Tibial nerve (tissue), 4 donors: ENCODE data around the gene ACAD10. TPM values are rescaled to one million over a fixed set of nuclear protein-coding genes. Genes with fewer than 3 reads are reported as not detected.

Source experiments
- DNase-seq, 2 donors: peaks; one replicate each; pipeline ENCODE4 v3.0.0-alpha.2; 2019; ENCODE audit warnings: low spot score in 2 of 2
- H3K27ac ChIP-seq, 4 donors: fragments of 200-600 bp; sonication (generic) in 3 of 4; one replicate each; pipeline ENCODE4 v1.5.1; 2017 to 2019; ENCODE audit warnings: mild to moderate bottlenecking in 1 of 4
- H3K27me3 ChIP-seq, 2 donors: fragments of 200-600 bp; sonication (generic) in 1 of 2; one replicate each; pipeline versions ENCODE4 v1.5.1 to v1.6.0; 2017 to 2019
- H3K36me3 ChIP-seq, 3 donors: fragments of 200-600 bp; sonication (generic); one replicate each; pipeline ENCODE4 v1.5.1; 2018 to 2019
- H3K4me1 ChIP-seq, 4 donors: fragments of 200-600 bp; sonication (generic) in 3 of 4; one replicate each; pipeline ENCODE4 v1.5.1; 2017 to 2019
- H3K4me3 ChIP-seq, 4 donors: fragments of 200-600 bp; sonication (generic) in 3 of 4; one replicate each; pipeline ENCODE4 v1.5.1; 2017 to 2019; ENCODE audit warnings: mild to moderate bottlenecking in 1 of 4, moderate library complexity in 1 of 4
- H3K9me3 ChIP-seq, 4 donors: fragments of 200-600 bp; sonication (generic) in 3 of 4; one replicate each; pipeline ENCODE4 v1.5.1; 2017 to 2019
- CTCF ChIP-seq, 5 experiments: fragments of 200-600 bp in 3 of 5; fragments of 450-650 bp in 2 of 5; sonication (generic) in 3 of 5; IDR thresholded peaks; one replicate each; pipeline ENCODE4 v1.5.1; 2016 to 2019; ENCODE audit warnings: antibody characterized with exemption in 5 of 5, mild to moderate bottlenecking in 3 of 5, moderate library complexity in 2 of 5
- EP300 ChIP-seq, 2 donors: sonication (generic); formaldehyde crosslinking; IDR thresholded peaks; one replicate each; pipeline ENCODE4 v1.6.1; 2017; ENCODE audit warnings: antibody characterized with exemption in 2 of 2, mild to moderate bottlenecking in 1 of 2
- POLR2A ChIP-seq, 2 donors: fragments of 450-650 bp; IDR thresholded peaks; one replicate each; pipeline ENCODE4 v1.6.1; 2017; ENCODE audit warnings: antibody characterized with exemption in 2 of 2, mild to moderate bottlenecking in 2 of 2, moderate library complexity in 2 of 2
- WGBS, 2 donors: methylation state at CpG; one replicate each; pipeline ENCODE4 v1.1.5; 2018; 5-methylcytosine and 5-hydroxymethylcytosine counted together
- total RNA-seq, 4 donors: library from RNA; depleted of rRNA; stranded (reverse); fragments of >200 nt; gene quantifications; one replicate each; pipeline ENCODE4 v1.1.0, GENCODE V29; 2016

Gene ACAD10
- total RNA-seq, 4 donors from 2014 or later, result 20.3 to 41.4 (median 21.4) TPM

- Histone ChIP-seq H3K9me3 (no peaks in the 10 kb centered on the region), H3K4me3 (no peak overlapping the region), H3K27me3 (no peaks in the 10 kb centered on the region), H3K4me1 (no peaks in the 10 kb centered on the region), H3K27ac (no peak overlapping the region), H3K36me3 (peaks cover 0 to 94% (median 0%) of the 10 kb centered on the region in 3 donors)
- WGBS, 2 donors, result 82 to 89% methylated on average over 4 of the region's 4 CpGs
- TF ChIP-seq POLR2A (IDR thresholded peaks at IDR 0.05) (no peak), EP300 (IDR thresholded peaks at IDR 0.05) (no peak), CTCF (IDR thresholded peaks at IDR 0.05) (no peak)
- DNase-seq, result no peak
Measured at GRCh38 chr12:111749391-111749790, 63.5 kb downstream of the ACAD10 start.

GRCh38 chr12:111753144-111753881 is 67.5 kb downstream of the ACAD10 start:
- peaks cover 0 to 94% (median 0%) of the 10 kb centered on the region in 3 donors for H3K36me3 ChIP-seq

GRCh38 chr12:111754671-111755070 is 68.8 kb downstream of the ACAD10 start:
- H3K36me3 ChIP-seq, result peaks cover 0 to 85% (median 0%) of the 10 kb centered on the region in 3 donors
- H3K9me3 ChIP-seq, result no peaks in the 10 kb centered on the region
- H3K27me3 ChIP-seq, result no peaks in the 10 kb centered on the region
- no peak for TF ChIP-seq EP300 (IDR thresholded peaks at IDR 0.05)
- TF ChIP-seq CTCF (IDR thresholded peaks at IDR 0.05), result no peak
- no peak for TF ChIP-seq POLR2A (IDR thresholded peaks at IDR 0.05)
- no peak for DNase-seq
- WGBS, 2 donors, result 70 to 82% methylated on average over 8 of the region's 8 CpGs
- H3K4me1 ChIP-seq, result peaks cover 0 to 5% (median 2%) of the 10 kb centered on the region in 4 donors
- H3K4me3 ChIP-seq, result no peak overlapping the region
- no peak overlapping the region for H3K27ac ChIP-seq

More at GRCh38 chr12:111753144-111753881, 67.5 kb downstream of the ACAD10 start:
- peak in 1 of 2 donors; percentile 33 for DNase-seq
- Histone ChIP-seq H3K9me3 (no peaks in the 10 kb centered on the region), H3K27me3 (no peaks in the 10 kb centered on the region), H3K27ac (no peak overlapping the region), H3K4me1 (peaks cover 0 to 5% (median 2%) of the 10 kb centered on the region in 4 donors), H3K4me3 (no peak overlapping the region)
- WGBS, 2 donors, result 67 to 68% methylated on average over 22 to 23 of the region's 23 CpGs
- TF ChIP-seq EP300 (IDR thresholded peaks at IDR 0.05) (no peak), CTCF (IDR thresholded peaks at IDR 0.05) (peak; percentile 49 to 80 (median 65)), POLR2A (IDR thresholded peaks at IDR 0.05) (no peak)

- H3K4me3 ChIP-seq, result no peak overlapping the region
- TF ChIP-seq CTCF (IDR thresholded peaks at IDR 0.05) (no peak), POLR2A (IDR thresholded peaks at IDR 0.05) (no peak), EP300 (IDR thresholded peaks at IDR 0.05) (no peak)
- 85 to 97% methylated on average over 13 to 15 of the region's 15 CpGs for WGBS, 2 donors
- no peaks in the 10 kb centered on the region for H3K27me3 ChIP-seq
- DNase-seq, result no peak
- no peaks in the 10 kb centered on the region for H3K9me3 ChIP-seq
- no peak overlapping the region for H3K27ac ChIP-seq
- peaks cover 0 to 70% (median 0%) of the 10 kb centered on the region in 3 donors for H3K36me3 ChIP-seq
- H3K4me1 ChIP-seq, result peaks cover 0 to 5% (median 2%) of the 10 kb centered on the region in 4 donors
Measured at GRCh38 chr12:111756196-111756595, 70.3 kb downstream of the ACAD10 start.

- H3K27me3 ChIP-seq, result no peaks in the 10 kb centered on the region
- H3K9me3 ChIP-seq, result no peaks in the 10 kb centered on the region
- no peak overlapping the region for H3K27ac ChIP-seq
- H3K4me1 ChIP-seq, result peaks cover 0 to 5% (median 2%) of the 10 kb centered on the region in 4 donors
- TF ChIP-seq CTCF (IDR thresholded peaks at IDR 0.05) (no peak), EP300 (IDR thresholded peaks at IDR 0.05) (no peak), POLR2A (IDR thresholded peaks at IDR 0.05) (no peak)
- 80 to 91% methylated on average over 7 of the region's 7 CpGs for WGBS, 2 donors
- DNase-seq, result no peak
- peaks cover 0 to 65% (median 0%) of the 10 kb centered on the region in 3 donors for H3K36me3 ChIP-seq
- no peak overlapping the region for H3K4me3 ChIP-seq
Measured at GRCh38 chr12:111756681-111757080, 70.8 kb downstream of the ACAD10 start.
